Fibroblast of lung (primary cell): ENCODE data around the gene KLF16. TPM values are rescaled to one million over a fixed set of nuclear protein-coding genes. Genes with fewer than 3 reads are reported as not detected.

Experiments
- DNase-seq, 2 donors: peaks; one replicate each; pipeline versions ENCODE4 v3.0.0 to v3.0.0-alpha.2; 2010; ENCODE audit warnings: low read depth in 2 of 2
- H2AFZ ChIP-seq: 2 replicates; pipeline ENCODE4 v1.5.1; 2012; ENCODE audit warnings: low read length, control low read depth, inconsistent platforms
- H3K27ac ChIP-seq: 2 replicates; pipeline ENCODE4 v1.5.1; 2011; ENCODE audit warnings: low read length, control low read depth; ENCODE audit not compliant: insufficient read depth
- H3K27me3 ChIP-seq: 2 replicates; pipeline ENCODE4 v1.5.1; 2011; ENCODE audit warnings: mild to moderate bottlenecking, low read length; ENCODE audit not compliant: control insufficient read depth, insufficient read depth
- H3K36me3 ChIP-seq: 2 replicates; pipeline ENCODE4 v1.5.1; 2011; ENCODE audit warnings: low read length; ENCODE audit not compliant: control insufficient read depth, insufficient read depth
- H3K4me1 ChIP-seq: 2 replicates; pipeline ENCODE4 v1.5.1; 2011; ENCODE audit warnings: low read length; ENCODE audit not compliant: control insufficient read depth, insufficient read depth; ENCODE audit errors: extremely low read depth
- H3K4me2 ChIP-seq: 2 replicates; pipeline ENCODE4 v1.5.1; 2011; ENCODE audit warnings: low read length, control low read depth; ENCODE audit not compliant: insufficient read depth; ENCODE audit errors: extremely low read depth
- H3K4me3 ChIP-seq, 4 experiments: fragments of 200-600 bp in 1 of 4; sonication (generic) in 1 of 4; replicated peaks in 1 of 4; 2 replicates each; pipeline ENCODE4 v1.5.1; 2011 to 2016; ENCODE audit warnings: low read length in 4 of 4, low read depth in 3 of 4, mild to moderate bottlenecking in 3 of 4, control low read depth in 2 of 4, inconsistent platforms in 1 of 4, mixed read lengths in 1 of 4; ENCODE audit not compliant: insufficient read depth in 1 of 4; ENCODE audit errors: control extremely low read depth in 1 of 4
- H3K79me2 ChIP-seq: 2 replicates; pipeline ENCODE4 v1.5.1; 2012; ENCODE audit warnings: mild to moderate bottlenecking, low read length, inconsistent platforms; ENCODE audit not compliant: control insufficient read depth, insufficient read depth
- H3K9ac ChIP-seq: 2 replicates; pipeline ENCODE4 v1.5.1; 2011; ENCODE audit warnings: mild to moderate bottlenecking, low read length, control low read depth; ENCODE audit not compliant: insufficient read depth
- H3K9me3 ChIP-seq: 2 replicates; pipeline ENCODE4 v1.5.1; 2012; ENCODE audit warnings: low read depth, low read length; ENCODE audit not compliant: control insufficient read depth, insufficient read depth
- H4K20me1 ChIP-seq: 2 replicates; pipeline ENCODE4 v1.5.1; 2011; ENCODE audit warnings: low read length; ENCODE audit not compliant: control insufficient read depth, insufficient read depth; ENCODE audit errors: extremely low read depth
- EZH2 ChIP-seq: IDR thresholded peaks from 2 replicates; pipeline ENCODE4 v1.5.1; 2012; ENCODE audit warnings: low read length, control low read depth, mild to moderate bottlenecking; ENCODE audit errors: missing control alignments
- polyA plus RNA-seq, 2 donors: library from polyadenylated mRNA; depleted of rRNA in 1 of 2; stranded (reverse) in 1 of 2; unstranded in 1 of 2; fragments of >200 nt; gene quantifications; 2 replicates each; pipeline ENCODE4 v1.2.1, GENCODE V29; 2011 to 2012; ENCODE audit warnings: missing spikeins in 1 of 2
- total RNA-seq: library from RNA; depleted of rRNA; stranded (reverse); fragments of >200 nt; gene quantifications from 2 replicates; pipeline ENCODE4 v1.2.1, GENCODE V29; 2014
- TF ChIP-seq, protein P1 (sequence below), 2 donors: IDR thresholded peaks in 1 of 2; conservative IDR thresholded peaks in 1 of 2; 1 replicate in 1 of 2; 2 replicates in 1 of 2; pipeline ENCODE4 v1.5.1; 2011 to 2012; ENCODE audit warnings: low read length in 2 of 2, control low read depth in 1 of 2, inconsistent platforms in 1 of 2, low read depth in 1 of 2, mild to moderate bottlenecking in 1 of 2

The KLF16 gene
- total and polyA plus RNA-seq, 2 donors (not counting 1 experiment from before 2014, with no cell fraction given): 4.2 to 6.9 TPM

DNA sequence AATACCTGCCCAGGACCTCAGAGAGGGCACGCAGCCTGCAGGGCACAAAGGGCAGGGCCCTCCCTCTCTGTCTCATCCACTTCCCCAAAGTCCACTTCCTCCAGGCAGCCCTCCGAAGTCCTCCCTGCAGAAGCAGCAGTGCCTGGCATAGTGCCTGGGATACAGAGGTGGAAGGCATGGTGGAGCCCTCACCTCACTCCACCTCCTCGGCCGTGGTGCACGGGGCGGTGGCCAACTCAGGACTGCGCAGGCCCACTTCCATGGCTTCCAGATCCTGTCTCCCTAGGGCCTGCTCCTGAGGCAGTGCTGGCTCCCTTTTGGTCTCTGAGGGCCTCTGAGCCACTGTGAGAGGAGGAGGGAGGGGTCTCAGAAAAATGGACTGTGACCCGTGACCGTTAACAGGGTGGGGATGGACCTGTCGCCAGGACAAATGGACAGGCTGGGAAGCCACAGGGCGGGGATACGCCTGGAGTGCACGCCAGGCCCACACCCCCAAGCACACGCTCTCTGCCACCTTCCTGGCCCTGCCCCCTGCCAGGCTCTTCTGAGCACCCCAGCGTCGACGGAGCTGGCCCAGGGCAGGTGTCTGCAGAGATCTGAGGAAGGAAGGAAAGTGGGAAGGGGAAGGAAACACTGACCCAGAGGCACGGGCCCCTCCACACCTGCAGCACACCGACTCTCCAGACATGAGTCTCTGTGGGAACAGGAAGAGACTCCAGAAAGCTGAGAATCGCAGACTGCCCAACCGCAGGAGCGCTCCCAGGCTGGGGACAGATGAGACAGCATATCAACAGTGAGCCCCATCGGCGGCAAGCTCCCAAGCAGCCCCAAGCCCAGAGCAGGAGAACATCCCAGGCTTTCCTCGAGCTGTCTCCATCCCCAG is 23.5 kb downstream of the KLF16 start:
- no peak for DNase-seq
- Histone ChIP-seq H3K9ac (no peak overlapping the region), H3K4me3 (no peak overlapping the region), H3K4me1 (peaks cover under 1% of the 10 kb centered on the region), H3K27ac (no peak overlapping the region), H2AFZ (no peak overlapping the region), H3K4me2 (no peak overlapping the region), H3K36me3 (peaks cover 5% of the 10 kb centered on the region), H4K20me1 (no peaks in the 10 kb centered on the region), H3K79me2 (peaks cover 89% of the 10 kb centered on the region), H3K9me3 (no peaks in the 10 kb centered on the region), H3K27me3 (no peaks in the 10 kb centered on the region)
- TF ChIP-seq, protein P1, sequence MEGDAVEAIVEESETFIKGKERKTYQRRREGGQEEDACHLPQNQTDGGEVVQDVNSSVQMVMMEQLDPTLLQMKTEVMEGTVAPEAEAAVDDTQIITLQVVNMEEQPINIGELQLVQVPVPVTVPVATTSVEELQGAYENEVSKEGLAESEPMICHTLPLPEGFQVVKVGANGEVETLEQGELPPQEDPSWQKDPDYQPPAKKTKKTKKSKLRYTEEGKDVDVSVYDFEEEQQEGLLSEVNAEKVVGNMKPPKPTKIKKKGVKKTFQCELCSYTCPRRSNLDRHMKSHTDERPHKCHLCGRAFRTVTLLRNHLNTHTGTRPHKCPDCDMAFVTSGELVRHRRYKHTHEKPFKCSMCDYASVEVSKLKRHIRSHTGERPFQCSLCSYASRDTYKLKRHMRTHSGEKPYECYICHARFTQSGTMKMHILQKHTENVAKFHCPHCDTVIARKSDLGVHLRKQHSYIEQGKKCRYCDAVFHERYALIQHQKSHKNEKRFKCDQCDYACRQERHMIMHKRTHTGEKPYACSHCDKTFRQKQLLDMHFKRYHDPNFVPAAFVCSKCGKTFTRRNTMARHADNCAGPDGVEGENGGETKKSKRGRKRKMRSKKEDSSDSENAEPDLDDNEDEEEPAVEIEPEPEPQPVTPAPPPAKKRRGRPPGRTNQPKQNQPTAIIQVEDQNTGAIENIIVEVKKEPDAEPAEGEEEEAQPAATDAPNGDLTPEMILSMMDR (conservative IDR thresholded peaks at IDR 0.05 in 1 of 2, IDR thresholded peaks at IDR 0.05 in 1 of 2; ENCODE audit: low read depth in 1 of 2, low read length in 2 of 2): no peak
- no peak for TF ChIP-seq EZH2

GRCh38 chr19:1837625-1838105 is 25.7 kb downstream of the KLF16 start:
- Histone ChIP-seq H2AFZ (no peak overlapping the region), H3K79me2 (peaks cover 79% of the 10 kb centered on the region), H3K36me3 (no peaks in the 10 kb centered on the region), H3K4me2 (no peak overlapping the region), H3K4me1 (peaks cover 15% of the 10 kb centered on the region), H4K20me1 (no peaks in the 10 kb centered on the region), H3K27ac (no peak overlapping the region), H3K9ac (no peak overlapping the region), H3K9me3 (no peaks in the 10 kb centered on the region), H3K27me3 (no peaks in the 10 kb centered on the region), H3K4me3 (no peak overlapping the region)
- TF ChIP-seq, protein P1 (conservative IDR thresholded peaks at IDR 0.05 in 1 of 2, IDR thresholded peaks at IDR 0.05 in 1 of 2; ENCODE audit: low read depth in 1 of 2, low read length in 2 of 2): peak; percentile 81 to 82
- TF ChIP-seq EZH2: no peak
- no peak for DNase-seq

GRCh38 chr19:1837222-1837565 is 26.2 kb downstream of the KLF16 start:
- H3K36me3 ChIP-seq: peaks cover 1% of the 10 kb centered on the region
- no peak for DNase-seq
- H3K27me3 ChIP-seq: no peaks in the 10 kb centered on the region
- no peak overlapping the region for H3K4me2 ChIP-seq
- peaks cover 75% of the 10 kb centered on the region for H3K79me2 ChIP-seq
- H4K20me1 ChIP-seq: no peaks in the 10 kb centered on the region
- H3K4me1 ChIP-seq: peaks cover 15% of the 10 kb centered on the region
- no peak overlapping the region for H3K27ac ChIP-seq
- no peak for TF ChIP-seq EZH2
- TF ChIP-seq, protein P1 (conservative IDR thresholded peaks at IDR 0.05 in 1 of 2, IDR thresholded peaks at IDR 0.05 in 1 of 2; ENCODE audit: low read depth in 1 of 2, low read length in 2 of 2): no peak
- no peak overlapping the region for H2AFZ ChIP-seq
- no peaks in the 10 kb centered on the region for H3K9me3 ChIP-seq
- H3K4me3 ChIP-seq: no peak overlapping the region
- H3K9ac ChIP-seq: no peak overlapping the region
